ENCODE data around the gene ANKS6.

The ANKS6 gene

GRCh38 chr9:98770717-98771116, 25.6 kb downstream of the ANKS6 start:
- H3K4me2 ChIP-seq (ENCODE audit: low read length) = no peak overlapping the region
- no peak overlapping the region for H3K4me3 ChIP-seq (ENCODE audit: low read length)
- no peaks in the 10 kb centered on the region for H3K79me2 ChIP-seq (ENCODE audit: control insufficient read depth, low read length)
- H3K27me3 ChIP-seq (ENCODE audit: control insufficient read depth, low read length) = no peaks in the 10 kb centered on the region
- no peaks in the 10 kb centered on the region for H3K9me2 ChIP-seq (replicated peaks; ENCODE audit: control insufficient read depth, low read length)
- TF ChIP-seq, protein P1, sequence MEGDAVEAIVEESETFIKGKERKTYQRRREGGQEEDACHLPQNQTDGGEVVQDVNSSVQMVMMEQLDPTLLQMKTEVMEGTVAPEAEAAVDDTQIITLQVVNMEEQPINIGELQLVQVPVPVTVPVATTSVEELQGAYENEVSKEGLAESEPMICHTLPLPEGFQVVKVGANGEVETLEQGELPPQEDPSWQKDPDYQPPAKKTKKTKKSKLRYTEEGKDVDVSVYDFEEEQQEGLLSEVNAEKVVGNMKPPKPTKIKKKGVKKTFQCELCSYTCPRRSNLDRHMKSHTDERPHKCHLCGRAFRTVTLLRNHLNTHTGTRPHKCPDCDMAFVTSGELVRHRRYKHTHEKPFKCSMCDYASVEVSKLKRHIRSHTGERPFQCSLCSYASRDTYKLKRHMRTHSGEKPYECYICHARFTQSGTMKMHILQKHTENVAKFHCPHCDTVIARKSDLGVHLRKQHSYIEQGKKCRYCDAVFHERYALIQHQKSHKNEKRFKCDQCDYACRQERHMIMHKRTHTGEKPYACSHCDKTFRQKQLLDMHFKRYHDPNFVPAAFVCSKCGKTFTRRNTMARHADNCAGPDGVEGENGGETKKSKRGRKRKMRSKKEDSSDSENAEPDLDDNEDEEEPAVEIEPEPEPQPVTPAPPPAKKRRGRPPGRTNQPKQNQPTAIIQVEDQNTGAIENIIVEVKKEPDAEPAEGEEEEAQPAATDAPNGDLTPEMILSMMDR (IDR thresholded peaks at IDR 0.05; ENCODE audit: low read depth, low read length, poor library complexity, severe bottlenecking) = no peak
- no peak for TF ChIP-seq EZH2phosphoT487 (IDR thresholded peaks at IDR 0.05; ENCODE audit: borderline replicate concordance, low read length)
- no peaks in the 10 kb centered on the region for H3F3A ChIP-seq (ENCODE audit: control insufficient read depth, insufficient read depth)
- H3K27ac ChIP-seq (ENCODE audit: low read depth, low read length) = no peak overlapping the region
- H3K9me3 ChIP-seq (ENCODE audit: control insufficient read depth, insufficient read depth, low read length) = no peaks in the 10 kb centered on the region
- no peaks in the 10 kb centered on the region for H3K4me1 ChIP-seq (ENCODE audit: control insufficient read depth, low read length)
- H3K36me3 ChIP-seq (ENCODE audit: control insufficient read depth, low read length) = no peaks in the 10 kb centered on the region
- H4K20me1 ChIP-seq (ENCODE audit: control insufficient read depth, insufficient read depth, low read depth, low read length) = no peaks in the 10 kb centered on the region

- H3F3A ChIP-seq (ENCODE audit: control insufficient read depth, insufficient read depth) = no peaks in the 10 kb centered on the region
- no peak overlapping the region for H3K4me2 ChIP-seq (ENCODE audit: low read length)
- H3K4me3 ChIP-seq (ENCODE audit: low read length) = no peak overlapping the region
- no peak overlapping the region for H3K27ac ChIP-seq (ENCODE audit: low read depth, low read length)
- no peaks in the 10 kb centered on the region for H4K20me1 ChIP-seq (ENCODE audit: control insufficient read depth, insufficient read depth, low read depth, low read length)
- H3K27me3 ChIP-seq (ENCODE audit: control insufficient read depth, low read length) = no peaks in the 10 kb centered on the region
- H3K9me3 ChIP-seq (ENCODE audit: control insufficient read depth, insufficient read depth, low read length) = no peaks in the 10 kb centered on the region
- TF ChIP-seq EZH2phosphoT487 (IDR thresholded peaks at IDR 0.05; ENCODE audit: borderline replicate concordance, low read length) = no peak
- TF ChIP-seq, protein P1 (IDR thresholded peaks at IDR 0.05; ENCODE audit: low read depth, low read length, poor library complexity, severe bottlenecking) = no peak
- H3K79me2 ChIP-seq (ENCODE audit: control insufficient read depth, low read length) = no peaks in the 10 kb centered on the region
- H3K36me3 ChIP-seq (ENCODE audit: control insufficient read depth, low read length) = no peaks in the 10 kb centered on the region
- H3K4me1 ChIP-seq (ENCODE audit: control insufficient read depth, low read length) = no peaks in the 10 kb centered on the region
- H3K9me2 ChIP-seq (replicated peaks; ENCODE audit: control insufficient read depth, low read length) = no peaks in the 10 kb centered on the region
Observed at GRCh38 chr9:98768344-98768743, 28.0 kb downstream of the ANKS6 start.

GRCh38 chr9:98767915-98768314, 28.4 kb downstream of the ANKS6 start:
- no peaks in the 10 kb centered on the region for H3K27me3 ChIP-seq (ENCODE audit: control insufficient read depth, low read length)
- H3K79me2 ChIP-seq (ENCODE audit: control insufficient read depth, low read length) = no peaks in the 10 kb centered on the region
- no peaks in the 10 kb centered on the region for H3K4me1 ChIP-seq (ENCODE audit: control insufficient read depth, low read length)
- H3K9me3 ChIP-seq (ENCODE audit: control insufficient read depth, insufficient read depth, low read length) = no peaks in the 10 kb centered on the region
- no peaks in the 10 kb centered on the region for H3K9me2 ChIP-seq (replicated peaks; ENCODE audit: control insufficient read depth, low read length)
- TF ChIP-seq, protein P1 (IDR thresholded peaks at IDR 0.05; ENCODE audit: low read depth, low read length, poor library complexity, severe bottlenecking) = no peak
- no peak for TF ChIP-seq EZH2phosphoT487 (IDR thresholded peaks at IDR 0.05; ENCODE audit: borderline replicate concordance, low read length)
- H3K36me3 ChIP-seq (ENCODE audit: control insufficient read depth, low read length) = no peaks in the 10 kb centered on the region
- no peak overlapping the region for H3K4me2 ChIP-seq (ENCODE audit: low read length)
- H3F3A ChIP-seq (ENCODE audit: control insufficient read depth, insufficient read depth) = no peaks in the 10 kb centered on the region
- no peaks in the 10 kb centered on the region for H4K20me1 ChIP-seq (ENCODE audit: control insufficient read depth, insufficient read depth, low read depth, low read length)
- no peak overlapping the region for H3K27ac ChIP-seq (ENCODE audit: low read depth, low read length)
- H3K4me3 ChIP-seq (ENCODE audit: low read length) = no peak overlapping the region

DNA sequence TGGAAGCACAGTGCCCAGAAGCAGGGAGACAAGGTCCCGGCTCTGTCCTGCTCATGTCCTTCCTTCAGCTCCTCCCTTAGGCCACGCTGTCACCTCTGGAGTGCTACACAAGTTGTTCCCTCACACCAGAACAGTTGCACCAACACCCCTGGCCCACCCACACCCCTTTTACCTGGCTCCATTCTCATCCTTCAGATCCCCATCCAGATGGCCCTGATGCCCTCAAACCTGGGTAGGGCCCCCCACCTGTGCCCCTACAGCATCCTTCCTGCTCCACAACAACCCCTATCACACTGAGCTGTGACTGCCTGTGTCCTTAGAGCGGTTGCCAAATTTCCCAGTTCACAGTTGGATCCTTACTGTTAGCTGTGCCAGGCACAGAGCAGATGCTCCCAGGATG, 29.2 kb downstream of the ANKS6 start:
- no peaks in the 10 kb centered on the region for H3K9me3 ChIP-seq (ENCODE audit: control insufficient read depth, insufficient read depth, low read length)
- no peaks in the 10 kb centered on the region for H3K27me3 ChIP-seq (ENCODE audit: control insufficient read depth, low read length)
- H3K9me2 ChIP-seq (replicated peaks; ENCODE audit: control insufficient read depth, low read length) = no peaks in the 10 kb centered on the region
- no peak overlapping the region for H3K4me3 ChIP-seq (ENCODE audit: low read length)
- no peaks in the 10 kb centered on the region for H4K20me1 ChIP-seq (ENCODE audit: control insufficient read depth, insufficient read depth, low read depth, low read length)
- H3K36me3 ChIP-seq (ENCODE audit: control insufficient read depth, low read length) = no peaks in the 10 kb centered on the region
- TF ChIP-seq EZH2phosphoT487 (IDR thresholded peaks at IDR 0.05; ENCODE audit: borderline replicate concordance, low read length) = no peak
- TF ChIP-seq, protein P1 (IDR thresholded peaks at IDR 0.05; ENCODE audit: low read depth, low read length, poor library complexity, severe bottlenecking) = no peak
- H3F3A ChIP-seq (ENCODE audit: control insufficient read depth, insufficient read depth) = no peaks in the 10 kb centered on the region
- H3K27ac ChIP-seq (ENCODE audit: low read depth, low read length) = no peak overlapping the region
- H3K4me1 ChIP-seq (ENCODE audit: control insufficient read depth, low read length) = no peaks in the 10 kb centered on the region
- no peak overlapping the region for H3K4me2 ChIP-seq (ENCODE audit: low read length)
- no peaks in the 10 kb centered on the region for H3K79me2 ChIP-seq (ENCODE audit: control insufficient read depth, low read length)
